ENCODE results near the gene MAST3.

Gene MAST3
- total RNA-seq = 70.6 to 77.7 reads per million in 2 donors

DNA sequence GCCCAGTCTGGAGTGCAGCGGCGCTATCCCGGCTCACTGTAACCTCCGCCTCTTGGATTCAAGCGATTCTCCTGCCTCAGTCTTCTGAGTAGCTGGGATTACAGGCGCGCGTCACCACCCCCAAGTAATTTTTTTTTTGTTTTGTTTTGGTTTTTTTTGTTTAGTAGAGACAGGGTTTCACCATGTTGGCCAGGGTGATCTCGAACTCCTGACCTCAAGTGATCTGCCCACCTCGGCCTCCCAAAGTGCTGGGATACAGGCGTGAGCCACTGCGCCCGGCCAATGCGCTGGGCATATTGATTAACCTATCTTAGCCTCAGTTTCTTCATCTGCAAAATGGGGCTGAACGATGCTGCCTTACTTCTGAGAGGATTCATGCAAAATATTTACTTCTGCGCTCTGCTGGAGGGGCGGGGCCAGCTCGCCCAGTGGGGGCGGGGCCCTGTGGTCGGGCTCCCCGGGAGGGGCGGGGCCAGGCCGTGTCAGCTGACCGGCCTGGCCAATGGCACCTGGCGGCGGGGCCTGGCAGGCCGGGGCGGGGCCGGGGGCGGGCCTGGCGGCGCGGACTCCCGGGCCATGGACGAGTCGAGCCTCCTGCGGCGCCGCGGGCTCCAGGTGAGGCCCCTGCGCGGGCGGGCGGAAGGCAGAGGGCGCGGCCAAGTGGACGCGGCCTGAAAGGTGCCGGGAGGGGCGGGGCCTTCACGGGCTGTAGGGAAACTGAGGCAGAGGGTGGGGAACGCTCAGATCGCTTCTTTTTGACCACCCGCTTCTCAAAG is at the start of gene MAST3:
MAST3 (plus strand) TSS at position 562 of the 776 bp plus-strand sequence; CDS start at position 577, 15 bp downstream.
- DNase-seq = peak; percentile 89

- DNase-seq = no peak
Measured at GRCh38 chr19:18049385-18049784, 48.2 kb upstream of the MAST3 start.

DNA sequence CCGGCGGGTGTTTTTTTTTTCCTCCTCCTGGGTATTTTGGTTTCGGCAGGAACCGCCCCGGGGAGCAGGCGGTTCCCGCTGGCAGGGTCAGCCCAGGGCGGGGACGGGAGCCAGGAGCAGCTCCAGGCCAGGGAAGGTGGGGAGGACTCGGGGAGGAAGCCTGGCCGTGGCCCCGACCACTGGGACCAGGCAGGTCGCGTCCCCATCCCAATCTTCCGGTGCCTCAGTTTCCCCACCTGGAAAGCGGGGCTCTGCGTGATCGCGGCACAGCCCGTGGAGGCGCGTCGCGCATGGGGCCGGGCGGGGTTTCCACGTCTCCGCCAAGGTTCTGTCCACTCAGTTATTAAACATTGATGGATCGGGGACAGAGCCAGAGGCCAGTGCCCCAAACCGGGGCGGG is 45.7 kb upstream of the MAST3 start:
- no peak for DNase-seq

- DNase-seq = no peak
Measured at GRCh38 chr19:18053576-18054219, 43.9 kb upstream of the MAST3 start.

DNA sequence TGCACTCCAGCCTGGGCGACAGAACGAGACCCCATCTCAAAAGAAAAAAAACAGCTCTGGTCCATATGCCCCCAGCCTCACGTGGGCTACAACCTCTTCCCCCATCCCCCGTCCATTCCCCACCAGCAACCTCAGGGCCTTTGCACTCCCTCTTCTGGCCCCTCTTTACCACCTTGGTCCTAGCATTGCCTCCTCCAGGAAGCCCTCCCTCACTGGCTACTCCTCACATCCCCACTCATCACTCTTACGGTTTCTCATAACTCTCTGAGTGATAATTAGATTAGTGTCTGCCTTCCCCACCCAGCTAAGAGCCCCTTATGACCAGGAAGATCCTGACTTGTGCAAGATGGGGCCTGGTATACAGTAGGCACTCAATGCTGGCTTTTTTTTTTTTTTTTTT is 41.6 kb upstream of the MAST3 start:
- DNase-seq = no peak

GRCh38 chr19:18057557-18057956 is 40.0 kb upstream of the MAST3 start:
- no peak for DNase-seq

DNA sequence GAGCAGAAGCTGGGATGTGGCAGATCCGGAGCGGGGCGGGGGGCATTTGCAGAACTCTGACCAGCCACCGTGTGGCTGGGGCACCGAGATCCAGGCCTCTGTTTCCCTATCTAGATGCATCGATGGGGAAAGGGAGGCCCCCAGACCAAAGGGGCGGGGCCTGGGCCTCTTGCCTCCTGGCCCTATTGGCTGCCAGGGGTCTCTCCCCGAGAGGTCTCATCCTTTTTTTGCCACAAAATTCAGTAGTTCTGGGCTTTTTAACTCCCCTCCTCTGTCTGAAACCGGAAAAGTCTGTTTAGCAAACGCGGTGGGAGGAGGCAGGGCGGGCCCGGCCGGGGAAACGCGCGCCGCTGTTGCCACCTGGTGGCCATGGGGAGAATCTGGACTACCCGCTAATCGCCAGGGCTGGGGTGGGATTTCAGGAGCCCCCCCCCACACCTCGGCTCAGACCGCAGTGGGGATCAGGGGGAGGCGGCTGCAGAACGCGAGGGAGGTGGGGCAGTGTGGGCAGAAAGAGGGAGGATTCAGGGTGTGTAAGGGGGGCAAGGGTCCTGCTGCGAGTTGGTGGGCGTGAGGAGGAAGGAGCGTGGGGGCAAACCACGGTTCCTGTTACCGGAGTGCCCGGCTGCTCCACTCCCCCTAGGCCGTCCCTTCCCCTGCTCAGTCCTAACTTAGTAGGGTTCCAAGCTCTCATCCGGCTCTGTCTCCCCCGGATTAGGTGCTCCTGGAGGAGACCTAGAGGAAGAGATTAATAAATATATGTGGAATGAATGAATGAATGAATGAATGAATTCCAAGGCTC is 39.2 kb upstream of the MAST3 start:
- peak; percentile 77 for DNase-seq

GRCh38 chr19:18059297-18059696 is 38.3 kb upstream of the MAST3 start:
- no peak for DNase-seq

- DNase-seq = no peak
Measured at GRCh38 chr19:18059902-18060301, 37.7 kb upstream of the MAST3 start.

GRCh38 chr19:18060472-18060871 is 37.1 kb upstream of the MAST3 start:
- no peak for DNase-seq

GRCh38 chr19:18062028-18062427 is 35.5 kb upstream of the MAST3 start:
- DNase-seq = no peak

DNA sequence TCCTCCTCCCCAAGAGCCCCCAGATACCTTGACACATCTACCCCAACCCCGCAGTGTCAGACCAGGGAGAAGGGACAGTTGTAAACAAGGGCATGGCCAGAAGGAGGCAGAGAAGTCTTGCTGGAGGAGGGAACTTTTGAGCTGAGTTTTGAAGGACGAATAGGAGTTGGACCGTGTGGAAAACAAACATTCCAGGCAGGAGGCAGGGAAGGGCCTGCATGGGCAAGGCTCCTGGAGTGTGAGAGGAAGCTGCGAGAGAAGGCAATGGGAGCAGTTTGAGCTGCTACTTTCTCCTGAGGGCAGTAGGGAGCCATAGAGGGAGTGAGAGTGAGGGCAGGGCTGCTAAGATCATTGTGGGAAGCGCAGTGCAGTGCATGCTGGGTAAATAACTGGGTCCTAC is 34.1 kb upstream of the MAST3 start:
- no peak for DNase-seq

DNA sequence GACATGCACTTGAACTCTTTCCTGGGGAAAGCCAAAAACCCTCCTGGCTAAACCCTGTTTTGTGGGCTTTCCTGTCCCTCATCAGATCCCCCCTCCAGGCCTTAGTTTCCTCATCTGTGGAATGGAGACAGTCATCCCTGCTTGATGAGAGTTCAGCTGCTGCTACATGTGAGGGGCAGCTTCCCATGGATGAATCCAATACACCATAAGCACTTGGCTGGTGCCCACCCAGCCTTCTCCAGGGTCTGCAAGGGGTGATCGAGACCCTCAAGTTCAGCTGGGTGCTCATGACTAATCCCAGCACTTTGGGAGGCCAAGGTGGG is 32.4 kb upstream of the MAST3 start:
- no peak for DNase-seq

DNA sequence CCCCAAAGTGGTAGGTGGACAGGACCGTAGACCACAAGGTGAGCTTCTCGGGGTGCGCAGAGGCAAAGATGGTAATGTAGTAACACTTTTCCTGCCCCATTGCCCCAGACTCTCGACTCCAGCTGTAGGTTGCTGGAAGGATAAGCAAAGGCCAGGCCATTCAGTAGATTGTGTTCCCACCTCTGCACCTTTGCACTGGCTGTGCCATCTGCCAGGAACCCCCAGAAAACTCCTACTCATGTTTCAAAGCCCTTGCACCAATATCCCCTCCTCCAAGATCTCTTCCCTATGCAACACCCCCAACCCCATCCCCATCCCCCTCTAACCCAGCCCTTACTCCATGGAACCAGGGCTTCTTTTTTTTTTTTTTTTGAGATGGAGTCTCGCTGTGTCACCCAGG is 29.2 kb upstream of the MAST3 start:
- DNase-seq = no peak

GRCh38 chr19:18069383-18069782 is 28.2 kb upstream of the MAST3 start:
- no peak for DNase-seq

- DNase-seq = no peak
Measured at GRCh38 chr19:18070181-18070580, 27.4 kb upstream of the MAST3 start.

DNA sequence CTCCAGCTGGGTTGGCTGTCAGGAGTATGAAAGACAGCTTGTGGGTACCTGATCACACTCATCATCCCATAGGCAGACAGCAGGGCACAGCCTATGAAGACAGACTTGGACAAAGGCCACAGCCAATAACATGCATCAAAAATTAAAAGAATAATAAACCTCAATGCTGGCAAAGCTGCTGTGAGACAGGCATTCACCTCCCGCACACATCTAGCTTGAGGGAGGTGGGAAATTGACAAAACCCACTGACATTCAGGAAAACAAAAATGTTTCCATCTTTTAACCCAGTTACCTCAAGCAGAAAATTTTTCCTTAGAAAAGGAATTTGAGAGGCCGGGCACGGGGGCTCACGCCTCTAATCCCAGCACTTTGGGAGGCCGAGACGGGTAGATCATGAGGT is 25.2 kb upstream of the MAST3 start:
- DNase-seq = no peak

- no peak for DNase-seq
Measured at GRCh38 chr19:18073197-18073596, 24.4 kb upstream of the MAST3 start.

GRCh38 chr19:18074192-18074591 is 23.4 kb upstream of the MAST3 start:
- DNase-seq = no peak

- DNase-seq = no peak
Measured at GRCh38 chr19:18083929-18084684, 13.5 kb upstream of the MAST3 start.

DNA sequence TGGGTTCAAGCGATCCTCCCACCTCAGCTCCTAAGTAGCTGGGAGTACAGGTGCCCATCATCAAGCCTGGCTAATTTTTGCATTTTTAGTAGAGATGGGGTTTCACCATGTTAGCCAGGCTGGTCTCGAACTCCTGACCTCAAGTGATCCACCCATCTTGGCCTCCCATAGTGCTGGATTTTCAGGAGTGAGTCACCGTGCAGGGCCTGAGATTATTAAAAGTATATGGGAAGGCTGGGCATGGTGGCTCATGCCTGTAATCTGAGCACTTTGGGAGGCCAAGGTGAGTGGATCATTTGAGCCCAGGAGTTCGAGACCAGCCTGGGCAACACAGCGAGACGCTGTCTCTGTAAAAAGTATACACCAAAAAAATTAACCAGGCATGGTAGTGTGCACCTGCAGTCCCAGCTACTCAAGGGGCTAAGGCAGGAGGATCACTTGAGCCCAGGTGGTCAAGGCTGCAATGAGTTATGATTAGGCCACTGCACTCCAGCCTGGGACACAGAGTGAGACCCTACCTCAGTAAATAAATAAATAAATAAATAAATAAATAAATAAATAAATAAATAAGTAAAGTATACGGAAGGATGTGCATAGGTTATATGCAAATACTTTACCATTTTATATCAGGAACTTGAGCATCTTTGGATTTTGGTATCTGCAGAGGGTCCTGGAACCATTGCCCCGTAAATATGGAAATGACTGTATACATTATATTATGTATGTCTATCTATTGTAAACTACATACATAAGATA is 11.7 kb upstream of the MAST3 start:
- no peak for DNase-seq

- DNase-seq = peak; percentile 38
Measured at GRCh38 chr19:18086590-18087138, 10.9 kb upstream of the MAST3 start, which contains the start of gene IL12RB1. Gene IL12RB1 (minus strand): TSS chr19:18086934. CDS start chr19:18086823, 111 bp downstream.
